Caco-2 (cell line): ENCODE data around the gene THRB. TPM values are rescaled to one million over a fixed set of nuclear protein-coding genes. Genes with fewer than 3 reads are reported as not detected.

Experiments used
- BruUV-seq: library from RNA; stranded (reverse); fragments of 400-500 nt; replicated peaks from 2 replicates; lab custom pipeline; 2021; lab: Mats Ljungman, UMichigan
- CTCF ChIA-PET: fragments of 300-600 bp; sonication (Branson Sonifier 250); formaldehyde crosslinking; loops from one replicate; lab custom pipeline; 2022; ENCODE audit warnings: antibody characterized with exemption; lab: Charles Lee
- POLR2A ChIA-PET: fragments of 300-600 bp; sonication (Branson Sonifier 250); formaldehyde crosslinking; loops from one replicate; lab custom pipeline; 2022; ENCODE audit warnings: antibody characterized with exemption; lab: Charles Lee
- DNase-seq, 2 experiments: peaks; one replicate each; pipeline versions ENCODE4 v3.0.0 to v3.0.0-alpha.2; 2020 to 2022
- H3K27me3 ChIP-seq: replicated peaks from 2 replicates; pipeline ENCODE4 v1.6.0; 2011; ENCODE audit warnings: low read length; ENCODE audit not compliant: control insufficient read depth, insufficient read depth
- H3K36me3 ChIP-seq: 2 replicates; pipeline ENCODE4 v1.5.1; 2011; ENCODE audit warnings: low read length; ENCODE audit not compliant: control insufficient read depth, insufficient read depth
- H3K4me1 ChIP-seq: fragments of 250-450 bp; sonication (Bioruptor Pico); 2 replicates; pipeline ENCODE4 v1.5.1; 2020; ENCODE audit warnings: mild to moderate bottlenecking
- H3K4me3 ChIP-seq: 2 replicates; pipeline ENCODE4 v1.5.1; 2011; ENCODE audit warnings: low read depth, mild to moderate bottlenecking, control low read depth, low read length
- H3K9me3 ChIP-seq: fragments of 250-450 bp; sonication (Bioruptor Pico); 2 replicates; pipeline ENCODE4 v1.5.1; 2020; ENCODE audit warnings: mild to moderate bottlenecking, moderate library complexity
- H3K27ac Mint-ChIP-seq: one replicate; pipeline ENCODE4 v1.8.0; 2022; ENCODE audit warnings: mixed read lengths; ENCODE audit not compliant: unreplicated experiment
- H3K27me3 Mint-ChIP-seq: one replicate; pipeline ENCODE4 v1.8.0; 2022; ENCODE audit warnings: mixed read lengths; ENCODE audit not compliant: insufficient read depth, unreplicated experiment
- H3K36me3 Mint-ChIP-seq: one replicate; pipeline ENCODE4 v1.8.0; 2022; ENCODE audit warnings: mild to moderate bottlenecking, mixed read lengths; ENCODE audit not compliant: insufficient read depth, unreplicated experiment
- H3K4me1 Mint-ChIP-seq: one replicate; pipeline ENCODE4 v1.8.0; 2022; ENCODE audit warnings: low read depth, mixed read lengths; ENCODE audit not compliant: unreplicated experiment
- H3K4me3 Mint-ChIP-seq: one replicate; pipeline ENCODE4 v1.8.0; 2022; ENCODE audit warnings: mild to moderate bottlenecking, moderate library complexity, mixed read lengths; ENCODE audit not compliant: unreplicated experiment
- H3K9me3 Mint-ChIP-seq: one replicate; pipeline ENCODE4 v1.8.0; 2022; ENCODE audit warnings: mixed read lengths; ENCODE audit not compliant: unreplicated experiment
- CTCF ChIP-seq, 2 experiments: fragments of 200-600 bp in 1 of 2; IDR thresholded peaks; 1 replicate in 1 of 2; 2 replicates in 1 of 2; pipeline versions ENCODE4 v1.5.1 to v1.8.0; 2011 to 2022; ENCODE audit warnings: antibody characterized with exemption in 1 of 2, control low read depth in 1 of 2, inconsistent platforms in 1 of 2, low read depth in 1 of 2, low read length in 1 of 2, mild to moderate bottlenecking in 1 of 2, moderate library complexity in 1 of 2; ENCODE audit not compliant: insufficient read depth in 1 of 2, severe bottlenecking in 1 of 2, unreplicated experiment in 1 of 2
- intact Hi-C: fragments of 100-400 bp; cut with micrococcal nuclease; formaldehyde crosslinking; loops from one replicate; pipeline ENCODE4 v1.10.0; 2022; ENCODE audit not compliant: unreplicated experiment
- total RNA-seq: library from RNA; stranded (reverse); gene quantifications from 2 replicates; pipeline ENCODE4 v1.2.3, GENCODE V29; 2022

THRB gene
- total RNA-seq, 1 experiment from 2014 or later = 19.4 TPM

DNA sequence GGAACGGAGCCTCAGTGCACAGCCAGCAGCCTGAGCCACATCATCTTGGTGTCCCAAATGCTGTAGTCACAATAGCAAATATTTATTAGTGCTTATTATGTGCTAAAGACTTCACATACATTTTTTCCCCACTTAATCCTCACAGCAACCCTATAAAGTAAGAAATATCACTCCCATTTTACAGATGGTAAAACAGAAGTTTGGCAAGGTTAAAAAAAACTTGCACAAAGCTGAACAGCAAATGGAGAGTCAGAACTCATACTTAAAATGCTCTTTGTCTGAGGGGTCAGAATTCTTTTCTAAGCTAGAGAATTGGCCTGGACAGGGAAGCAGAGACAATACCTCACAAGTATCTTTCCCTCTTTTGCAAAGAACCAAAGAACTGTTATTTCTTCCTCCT lies 30.9 kb upstream of the THRB start:
- H3K4me3 Mint-ChIP-seq = no peak overlapping the region
- H3K36me3 Mint-ChIP-seq = no peaks in the 10 kb centered on the region
- H3K4me1 Mint-ChIP-seq = peaks cover 18% of the 10 kb centered on the region
- BruUV-seq = no TSS peak
- no peak overlapping the region for H3K27ac Mint-ChIP-seq
- Histone ChIP-seq H3K4me3 (no peak overlapping the region), H3K27me3 (no peaks in the 10 kb centered on the region), H3K4me1 (peaks cover 30% of the 10 kb centered on the region), H3K36me3 (no peaks in the 10 kb centered on the region), H3K9me3 (no peaks in the 10 kb centered on the region)
- H3K27me3 Mint-ChIP-seq = no peaks in the 10 kb centered on the region
- CTCF ChIA-PET = no interaction called here
- intact Hi-C loops = loop anchor here (2.0 kb wide), 1 partner anchor 25 kb away; no protein-coding TSS in a partner anchor
- no peaks in the 10 kb centered on the region for H3K9me3 Mint-ChIP-seq
- POLR2A ChIA-PET = no interaction called here
- no peak for DNase-seq
- TF ChIP-seq CTCF (IDR thresholded peaks at IDR 0.05; ENCODE audit: insufficient read depth in 1 of 2, low read depth in 1 of 2, low read length in 1 of 2, severe bottlenecking in 1 of 2, unreplicated experiment in 1 of 2) = no peak

GRCh38 chr3:24525022-24525421 lies 30.4 kb upstream of the THRB start:
- no peaks in the 10 kb centered on the region for H3K36me3 ChIP-seq
- POLR2A ChIA-PET = no interaction called here

DNA sequence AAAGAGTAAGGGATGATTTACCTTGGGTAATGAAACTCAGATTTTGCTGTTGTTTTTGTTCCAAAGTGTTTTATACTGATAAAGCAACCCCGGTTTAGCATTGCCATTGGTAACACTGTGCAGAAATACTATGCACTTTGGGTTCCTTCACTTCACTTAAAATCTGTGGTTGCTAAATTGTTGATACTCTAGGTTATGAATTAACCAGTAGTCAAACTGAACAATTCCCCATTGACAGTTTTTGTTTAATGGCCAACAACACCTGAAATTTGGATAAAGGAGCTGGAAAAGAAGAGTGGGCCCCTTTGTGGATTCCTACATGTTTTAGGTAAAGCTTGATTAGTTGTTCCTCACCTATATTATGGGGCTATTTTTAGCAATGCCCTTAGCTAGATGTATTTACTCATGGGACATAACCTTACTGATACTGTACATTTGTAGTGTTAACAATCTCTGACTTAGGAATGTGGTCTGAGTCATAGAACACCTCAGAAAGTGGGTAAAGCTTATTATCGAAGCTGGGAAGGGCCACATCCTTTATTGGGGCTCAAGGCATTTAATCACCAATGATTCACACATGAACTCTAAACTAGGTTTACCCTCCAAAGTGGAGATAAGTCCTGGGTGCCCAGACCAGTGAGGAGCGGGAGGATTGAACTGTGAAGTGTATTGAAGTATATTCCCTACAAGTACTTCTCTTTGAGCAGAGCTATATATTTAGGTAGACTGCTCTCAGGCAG lies 29.5 kb upstream of the THRB start:
- Histone ChIP-seq H3K36me3 (no peaks in the 10 kb centered on the region), H3K9me3 (no peaks in the 10 kb centered on the region), H3K4me1 (peaks cover 41% of the 10 kb centered on the region), H3K4me3 (no peak overlapping the region), H3K27me3 (no peaks in the 10 kb centered on the region)
- DNase-seq = peak; percentile 18 to 54
- Mint-ChIP-seq H3K4me1 (peaks cover 32% of the 10 kb centered on the region), H3K27me3 (no peaks in the 10 kb centered on the region), H3K4me3 (no peak overlapping the region), H3K27ac (peak overlapping the region; percentile 57), H3K36me3 (no peaks in the 10 kb centered on the region), H3K9me3 (no peaks in the 10 kb centered on the region)
- ChIA-PET POLR2A (no interaction called here), CTCF (interaction anchor here (0.9 kb wide), 1 partner anchor 161 kb away, joined by 3 read pairs; no protein-coding TSS in a partner anchor)
- no TSS peak for BruUV-seq
- intact Hi-C loops = loop anchor here (1.0 to 5.0 kb wide), 4 partner anchors 27 to 158 kb away; no protein-coding TSS in a partner anchor
- no peak for TF ChIP-seq CTCF (IDR thresholded peaks at IDR 0.05; ENCODE audit: insufficient read depth in 1 of 2, low read depth in 1 of 2, low read length in 1 of 2, severe bottlenecking in 1 of 2, unreplicated experiment in 1 of 2)

More at GRCh38 chr3:24525022-24525421, 30.4 kb upstream of the THRB start:
- H3K36me3 Mint-ChIP-seq = no peaks in the 10 kb centered on the region
- Histone ChIP-seq H3K4me3 (no peak overlapping the region), H3K9me3 (no peaks in the 10 kb centered on the region), H3K4me1 (peaks cover 35% of the 10 kb centered on the region), H3K27me3 (no peaks in the 10 kb centered on the region)
- no peak overlapping the region for H3K4me3 Mint-ChIP-seq
- H3K9me3 Mint-ChIP-seq = no peaks in the 10 kb centered on the region
- TF ChIP-seq CTCF (IDR thresholded peaks at IDR 0.05; ENCODE audit: insufficient read depth in 1 of 2, low read depth in 1 of 2, low read length in 1 of 2, severe bottlenecking in 1 of 2, unreplicated experiment in 1 of 2) = no peak
- H3K27ac Mint-ChIP-seq = no peak overlapping the region
- H3K27me3 Mint-ChIP-seq = no peaks in the 10 kb centered on the region
- no peak for DNase-seq
- peaks cover 23% of the 10 kb centered on the region for H3K4me1 Mint-ChIP-seq
- intact Hi-C loops = loop anchor here (2.0 kb wide), 1 partner anchor 26 kb away; no protein-coding TSS in a partner anchor
- CTCF ChIA-PET = no interaction called here
- no TSS peak for BruUV-seq
